HL-60 (cell line): ENCODE data around the gene BEND3.

ENCODE experiments used
- CTCF ChIP-seq: IDR thresholded peaks from one replicate; pipeline ENCODE4 v1.5.1; 2011; ENCODE audit warnings: low read length, control low read depth, inconsistent platforms; ENCODE audit not compliant: insufficient read depth
- GABPA ChIP-seq: IDR thresholded peaks from 2 replicates; pipeline ENCODE4 v1.6.1; 2012; ENCODE audit warnings: low read depth
- POLR2AphosphoS5 ChIP-seq: IDR thresholded peaks from 2 replicates; pipeline ENCODE4 v1.6.1; 2012; ENCODE audit warnings: low read depth
- REST ChIP-seq: IDR thresholded peaks from 2 replicates; pipeline ENCODE4 v1.6.1; 2012; ENCODE audit warnings: low read depth; ENCODE audit not compliant: insufficient replicate concordance
- SPI1 ChIP-seq: IDR thresholded peaks from 2 replicates; pipeline ENCODE4 v1.6.1; 2012; ENCODE audit warnings: low read depth, mild to moderate bottlenecking, borderline replicate concordance

GRCh38 chr6:107101211-107101610 lies 14.1 kb downstream of the BEND3 start:
- TF ChIP-seq CTCF (no peak), POLR2AphosphoS5 (no peak), SPI1 (no peak), REST (no peak), GABPA (no peak)
